SK-N-SH (cell line): ENCODE measurements around the gene CASP6. TPM values are rescaled to one million over a fixed set of nuclear protein-coding genes. Genes with fewer than 3 reads are reported as not detected.

Experiments
- CTCF ChIA-PET: fragments of 300-600, 350-600 bp; formaldehyde crosslinking; extraction: SDS; loops from one replicate; lab custom pipeline; 2021; lab: Yijun Ruan, JAX
- POLR2A ChIA-PET: fragments of 350-600 bp; sonication (Branson Sonifier 250); formaldehyde crosslinking; extraction: SDS; loops from one replicate; lab custom pipeline; 2020; ENCODE audit warnings: antibody characterized with exemption, inconsistent platforms; lab: Yijun Ruan, JAX
- DNase-seq: peaks from one replicate; pipeline ENCODE4 v3.0.0; 2012
- H2AFZ ChIP-seq: fragments of 200-600 bp; sonication (generic); 2 replicates; pipeline ENCODE4 v1.8.1; 2016; ENCODE audit warnings: antibody characterized with exemption, mild to moderate bottlenecking, low read depth
- H3F3A ChIP-seq: fragments of 200-600 bp; sonication (generic); replicated peaks from 2 replicates; pipeline ENCODE3; 2016; ENCODE audit warnings: antibody characterized with exemption, mild to moderate bottlenecking; ENCODE audit not compliant: insufficient read depth
- H3K27ac ChIP-seq, 2 experiments: fragments of 200-500 bp in 1 of 2; fragments of 200-600 bp in 1 of 2; sonication (Bioruptor generic) in 1 of 2; sonication (generic), shearing (Covaris generic) in 1 of 2; 2 replicates each; pipeline versions ENCODE4 v1.5.1 to v1.6.1; 2014 to 2016; ENCODE audit warnings: low read depth in 2 of 2, inconsistent platforms in 1 of 2, low read length in 1 of 2, mild to moderate bottlenecking in 1 of 2, mixed read lengths in 1 of 2
- H3K27me3 ChIP-seq: fragments of 200-600 bp; sonication (generic), shearing (Covaris generic); 2 replicates; pipeline ENCODE4 v1.6.1; 2016; ENCODE audit warnings: mixed run types; ENCODE audit not compliant: insufficient read depth
- H3K36me3 ChIP-seq, 2 experiments: fragments of 200-500 bp in 1 of 2; fragments of 200-600 bp in 1 of 2; sonication (Bioruptor generic) in 1 of 2; sonication (generic) in 1 of 2; replicated peaks in 1 of 2; 2 replicates each; pipeline versions ENCODE3 to v1.5.1; 2014 to 2016; ENCODE audit warnings: low read length in 1 of 2, mild to moderate bottlenecking in 1 of 2; ENCODE audit not compliant: insufficient read depth in 2 of 2, control insufficient read depth in 1 of 2
- H3K4me1 ChIP-seq, 2 experiments: fragments of 200-500 bp in 1 of 2; fragments of 200-600 bp in 1 of 2; sonication (Bioruptor generic) in 1 of 2; sonication (generic), shearing (Covaris generic) in 1 of 2; 2 replicates each; pipeline versions ENCODE4 v1.5.1 to v1.6.1; 2014 to 2016; ENCODE audit warnings: low read depth in 1 of 2, low read length in 1 of 2, mixed run types in 1 of 2; ENCODE audit not compliant: insufficient read depth in 2 of 2, control insufficient read depth in 1 of 2
- H3K4me2 ChIP-seq: fragments of 200-600 bp; sonication (generic), shearing (Covaris generic); 2 replicates; pipeline ENCODE4 v1.6.1; 2017; ENCODE audit warnings: mixed run types
- H3K4me3 ChIP-seq, 2 experiments: fragments of 200-500 bp in 1 of 2; fragments of 200-600 bp in 1 of 2; sonication (Bioruptor generic) in 1 of 2; sonication (generic), shearing (Covaris generic) in 1 of 2; 2 replicates each; pipeline versions ENCODE4 v1.5.1 to v1.8.1; 2014 to 2016; ENCODE audit warnings: low read depth in 2 of 2, inconsistent platforms in 1 of 2, low read length in 1 of 2, mild to moderate bottlenecking in 1 of 2, mixed read lengths in 1 of 2, moderate library complexity in 1 of 2
- H3K79me2 ChIP-seq: fragments of 200-600 bp; sonication (generic); 2 replicates; pipeline ENCODE4 v1.8.1; 2017; ENCODE audit warnings: mild to moderate bottlenecking; ENCODE audit not compliant: insufficient read depth
- H3K9ac ChIP-seq: fragments of 200-600 bp; sonication (generic); 2 replicates; pipeline ENCODE4 v1.6.1; 2017; ENCODE audit warnings: mixed run types
- H3K9me2 ChIP-seq: fragments of 200-600 bp; sonication (generic); 2 replicates; pipeline ENCODE4 v1.6.1; 2017; ENCODE audit warnings: mixed run types
- H3K9me3 ChIP-seq: fragments of 200-600 bp; sonication (generic); 2 replicates; pipeline ENCODE4 v1.6.1; 2017; ENCODE audit warnings: mixed run types, mild to moderate bottlenecking, moderate library complexity
- H4K20me1 ChIP-seq: fragments of 200-600 bp; sonication (generic); 2 replicates; pipeline ENCODE4 v1.6.1; 2017; ENCODE audit warnings: mild to moderate bottlenecking, mixed run types; ENCODE audit not compliant: insufficient read depth
- EP300 ChIP-seq, 2 experiments: IDR thresholded peaks; 2 replicates each; pipeline versions ENCODE4 v1.4.0 to v1.6.1; 2012; ENCODE audit warnings: borderline replicate concordance in 1 of 2, low read depth in 1 of 2, low read length in 1 of 2
- EZH2phosphoT487 ChIP-seq: fragments of 200-600 bp; sonication (generic); IDR thresholded peaks from 2 replicates; pipeline ENCODE4 v1.6.1; 2017; ENCODE audit warnings: low read depth, mixed run types, mild to moderate bottlenecking, antibody characterized with exemption, moderate library complexity, borderline replicate concordance
- FOXJ3 ChIP-seq: sonication (generic); formaldehyde crosslinking; IDR thresholded peaks from 2 replicates; pipeline ENCODE4 v1.5.1; 2020; ENCODE audit warnings: mild to moderate bottlenecking, missing genetic modification reagents
- GABPA ChIP-seq: IDR thresholded peaks from 2 replicates; pipeline ENCODE4 v1.4.0; 2012; ENCODE audit warnings: low read depth, mild to moderate bottlenecking
- GATA2 ChIP-seq: sonication (generic); formaldehyde crosslinking; IDR thresholded peaks from 2 replicates; pipeline ENCODE4 v1.5.0; 2020; ENCODE audit warnings: mild to moderate bottlenecking, missing genetic modification reagents
- JUND ChIP-seq: IDR thresholded peaks from 2 replicates; pipeline ENCODE4 v1.4.0; 2012
- MAX ChIP-seq: IDR thresholded peaks from 2 replicates; pipeline ENCODE4 v1.4.0; 2012; ENCODE audit warnings: low read depth
- NRF1 ChIP-seq: IDR thresholded peaks from 2 replicates; pipeline ENCODE4 v1.6.1; 2012; ENCODE audit warnings: low read depth, mild to moderate bottlenecking, low read length
- PBX3 ChIP-seq: IDR thresholded peaks from 2 replicates; pipeline ENCODE4; 2012
- RFX5 ChIP-seq: IDR thresholded peaks from 2 replicates; pipeline ENCODE4 v1.6.1; 2012; ENCODE audit warnings: mild to moderate bottlenecking, improper control_type of control experiment, low read length
- RXRA ChIP-seq: IDR thresholded peaks from 2 replicates; pipeline ENCODE4 v1.4.0; 2012; ENCODE audit warnings: low read depth, mild to moderate bottlenecking, borderline replicate concordance
- SIN3A ChIP-seq: IDR thresholded peaks from 2 replicates; pipeline ENCODE4 v1.6.1; 2012; ENCODE audit warnings: low read depth, mild to moderate bottlenecking, low read length, moderate library complexity, borderline replicate concordance
- TAF1 ChIP-seq: IDR thresholded peaks from 2 replicates; pipeline ENCODE4 v1.6.1; 2012; ENCODE audit warnings: low read depth, mild to moderate bottlenecking, low read length, moderate library complexity, borderline replicate concordance
- TCF12 ChIP-seq: IDR thresholded peaks from 2 replicates; pipeline ENCODE4 v1.4.0; 2012
- TEAD4 ChIP-seq: IDR thresholded peaks from 2 replicates; pipeline ENCODE4 v1.4.0; 2012; ENCODE audit warnings: mild to moderate bottlenecking, borderline replicate concordance; ENCODE audit not compliant: insufficient read depth
- ZBTB33 ChIP-seq: IDR thresholded peaks from 2 replicates; pipeline ENCODE4 v1.4.0; 2012; ENCODE audit warnings: low read depth, borderline replicate concordance
- WGBS: methylation state at CpG from one replicate; pipeline ENCODE4 v1.1.6; 2017; ENCODE audit warnings: low lambda C conversion rate; 5-methylcytosine and 5-hydroxymethylcytosine counted together
- polyA plus RNA-seq, 3 experiments: library from polyadenylated mRNA; depleted of rRNA; stranded (reverse); fragments of >200 nt; gene quantifications; 2 replicates each; pipeline ENCODE4 v1.2.3, GENCODE V29; 2012

Gene CASP6
- polyA plus RNA-seq, 1 of the 3 experiments (the other 2 are of a cell fraction) = 30.2 TPM

GRCh38 chr4:109675181-109675580 lies 28.1 kb downstream of the CASP6 start (continued):
- no peak for TF ChIP-seq EP300 (IDR thresholded peaks at IDR 0.05; ENCODE audit: borderline replicate concordance in 1 of 2, low read depth in 1 of 2, low read length in 1 of 2)

- TF ChIP-seq PBX3 (no peak), SIN3A (no peak)
- CTCF ChIA-PET = no interaction called here
Observed at GRCh38 chr4:109673303-109673702, 29.9 kb downstream of the CASP6 start.

DNA sequence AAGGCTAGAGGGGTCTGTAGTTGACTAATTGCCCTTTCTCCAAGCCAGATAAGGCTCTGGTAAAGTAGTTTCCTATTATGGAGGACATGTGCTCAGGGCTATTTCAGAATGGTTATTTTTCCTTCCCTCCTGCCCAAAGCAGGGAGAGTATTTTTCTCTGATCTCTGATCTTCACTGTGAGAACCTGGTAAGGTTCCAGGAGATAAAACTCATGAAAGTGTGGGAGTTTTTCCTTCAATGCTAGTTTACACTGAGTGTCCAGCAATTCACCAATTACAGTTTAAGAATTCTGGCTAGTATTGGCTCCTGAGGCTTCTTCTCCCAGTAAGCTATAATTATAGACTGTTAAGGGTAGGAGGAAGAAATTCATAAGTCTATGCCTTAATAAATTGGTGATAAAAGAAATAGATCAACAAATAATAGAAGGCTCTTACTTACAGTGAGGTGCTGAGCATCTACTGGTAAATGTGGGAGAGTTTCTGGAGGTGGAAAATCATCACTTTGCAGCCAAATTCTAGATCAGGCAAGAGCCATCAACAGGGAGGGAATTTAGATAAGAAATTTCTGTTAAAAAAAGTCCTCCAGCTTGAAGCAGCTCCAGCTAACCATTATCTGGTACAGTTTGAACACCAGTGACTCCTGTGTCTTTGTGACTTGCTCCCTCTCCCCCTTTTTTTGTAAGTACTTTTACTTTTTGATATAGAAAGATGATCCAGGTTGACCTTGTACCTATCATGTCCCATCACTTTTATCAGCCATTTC lies 30.9 kb downstream of the CASP6 start:
- H4K20me1 ChIP-seq = no peaks in the 10 kb centered on the region
- H3K36me3 ChIP-seq = no peaks in the 10 kb centered on the region
- no peak overlapping the region for H3K4me3 ChIP-seq
- no peaks in the 10 kb centered on the region for H3F3A ChIP-seq
- no peak overlapping the region for H3K9ac ChIP-seq
- no peak for DNase-seq
- no peaks in the 10 kb centered on the region for H3K9me3 ChIP-seq
- H2AFZ ChIP-seq = no peak overlapping the region
- H3K79me2 ChIP-seq = no peaks in the 10 kb centered on the region
- no peak overlapping the region for H3K4me2 ChIP-seq
- no peaks in the 10 kb centered on the region for H3K4me1 ChIP-seq
- no peaks in the 10 kb centered on the region for H3K27me3 ChIP-seq
- H3K9me2 ChIP-seq = no peaks in the 10 kb centered on the region
- no peak for TF ChIP-seq SIN3A
- ChIA-PET CTCF (no interaction called here), POLR2A (no interaction called here)
- no peak overlapping the region for H3K27ac ChIP-seq

More at GRCh38 chr4:109673303-109673702, 29.9 kb downstream of the CASP6 start:
- no peaks in the 10 kb centered on the region for H3K36me3 ChIP-seq
- H3F3A ChIP-seq = no peaks in the 10 kb centered on the region
- WGBS = 86% methylated on average over 1 of the region's 1 CpG
- no peaks in the 10 kb centered on the region for H3K79me2 ChIP-seq
- H3K4me3 ChIP-seq = no peak overlapping the region
- no peaks in the 10 kb centered on the region for H4K20me1 ChIP-seq
- no peaks in the 10 kb centered on the region for H3K9me2 ChIP-seq
- H3K27ac ChIP-seq = no peak overlapping the region
- no peaks in the 10 kb centered on the region for H3K9me3 ChIP-seq
- H3K9ac ChIP-seq = no peak overlapping the region
- H3K27me3 ChIP-seq = no peaks in the 10 kb centered on the region
- POLR2A ChIA-PET = no interaction called here
- H3K4me1 ChIP-seq = no peaks in the 10 kb centered on the region
- DNase-seq = no peak
- no peak overlapping the region for H3K4me2 ChIP-seq
- H2AFZ ChIP-seq = no peak overlapping the region

GRCh38 chr4:109671350-109671749 lies 31.9 kb downstream of the CASP6 start:
- POLR2A ChIA-PET = no interaction called here
- TF ChIP-seq RXRA (no peak), JUND (no peak), FOXJ3 (CRISPR knock-in tag) (no peak), ZBTB33 (no peak), EZH2phosphoT487 (no peak), TCF12 (no peak), NRF1 (no peak), MAX (no peak), EP300 (IDR thresholded peaks at IDR 0.05; ENCODE audit: borderline replicate concordance in 1 of 2, low read depth in 1 of 2, low read length in 1 of 2) (no peak), GABPA (no peak), RFX5 (no peak), GATA2 (no peak), SIN3A (no peak), TEAD4 (no peak), TAF1 (no peak)

More at GRCh38 chr4:109671350-109671749, 31.9 kb downstream of the CASP6 start:
- no peaks in the 10 kb centered on the region for H3K27me3 ChIP-seq
- no peaks in the 10 kb centered on the region for H3K36me3 ChIP-seq
- H2AFZ ChIP-seq = no peak overlapping the region
- no peaks in the 10 kb centered on the region for H4K20me1 ChIP-seq
- CTCF ChIA-PET = no interaction called here
- H3K4me1 ChIP-seq = no peaks in the 10 kb centered on the region
- no peaks in the 10 kb centered on the region for H3K9me3 ChIP-seq
- no peaks in the 10 kb centered on the region for H3K9me2 ChIP-seq
- no peak overlapping the region for H3K4me3 ChIP-seq
- no peak overlapping the region for H3K4me2 ChIP-seq
- H3K27ac ChIP-seq = no peak overlapping the region
- no peak overlapping the region for H3K9ac ChIP-seq
- no peak for DNase-seq
- H3F3A ChIP-seq = no peaks in the 10 kb centered on the region
- H3K79me2 ChIP-seq = no peaks in the 10 kb centered on the region
